ENCODE results near the gene CNTNAP2.

The CNTNAP2 gene

DNA sequence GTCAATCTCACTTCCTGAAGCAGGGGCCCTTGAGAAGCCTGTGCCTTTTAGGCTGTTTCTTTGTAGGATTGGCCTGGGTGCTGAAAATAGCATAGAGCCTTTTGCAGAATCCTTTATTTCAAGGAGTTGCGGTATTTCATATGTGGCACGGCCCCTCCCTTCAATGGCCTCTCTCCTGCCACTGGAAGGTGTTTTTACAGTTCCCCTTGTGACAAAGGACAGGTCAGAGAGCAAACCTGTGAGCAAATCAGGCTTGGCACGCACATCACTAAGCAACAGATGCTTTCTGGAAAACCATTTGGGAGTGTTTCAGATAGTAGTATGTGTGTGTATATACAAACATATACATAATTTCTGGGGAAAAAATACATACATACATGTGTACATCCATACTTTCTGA lies 2085.4 kb downstream of the CNTNAP2 start:
- DNase-seq = no peak

DNA sequence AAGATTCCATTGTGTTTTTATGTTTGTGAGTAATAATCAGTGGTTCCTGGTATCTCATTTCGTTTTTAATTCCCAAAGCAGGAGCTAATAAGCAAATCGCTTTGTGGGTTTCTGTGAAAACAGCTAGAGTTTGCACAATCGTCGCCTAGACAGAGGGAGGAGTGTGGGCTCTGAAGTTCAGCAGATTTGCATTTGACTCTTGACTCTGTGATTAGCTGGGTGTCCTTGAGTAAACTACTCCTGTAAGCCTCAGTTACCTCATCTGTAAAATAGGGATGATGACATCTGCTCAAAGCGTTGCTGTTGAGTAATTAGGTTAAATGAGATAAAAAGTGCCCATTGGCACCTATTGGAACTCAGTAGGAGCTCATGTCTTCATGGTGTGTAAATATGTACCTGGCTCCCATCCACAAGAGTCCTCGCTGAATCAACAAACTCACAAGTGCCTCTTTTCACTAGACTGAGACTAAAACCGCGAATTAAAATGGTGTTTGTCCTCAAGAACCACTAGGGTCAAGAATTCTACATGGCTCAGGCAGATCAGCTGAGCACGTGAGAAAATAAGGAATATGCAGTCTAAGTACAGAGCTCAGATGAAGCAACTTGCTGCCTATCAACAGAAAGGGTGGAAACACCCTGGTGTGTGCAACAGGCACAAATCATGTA lies 2088.2 kb downstream of the CNTNAP2 start:
- DNase-seq = peak; percentile 67

DNA sequence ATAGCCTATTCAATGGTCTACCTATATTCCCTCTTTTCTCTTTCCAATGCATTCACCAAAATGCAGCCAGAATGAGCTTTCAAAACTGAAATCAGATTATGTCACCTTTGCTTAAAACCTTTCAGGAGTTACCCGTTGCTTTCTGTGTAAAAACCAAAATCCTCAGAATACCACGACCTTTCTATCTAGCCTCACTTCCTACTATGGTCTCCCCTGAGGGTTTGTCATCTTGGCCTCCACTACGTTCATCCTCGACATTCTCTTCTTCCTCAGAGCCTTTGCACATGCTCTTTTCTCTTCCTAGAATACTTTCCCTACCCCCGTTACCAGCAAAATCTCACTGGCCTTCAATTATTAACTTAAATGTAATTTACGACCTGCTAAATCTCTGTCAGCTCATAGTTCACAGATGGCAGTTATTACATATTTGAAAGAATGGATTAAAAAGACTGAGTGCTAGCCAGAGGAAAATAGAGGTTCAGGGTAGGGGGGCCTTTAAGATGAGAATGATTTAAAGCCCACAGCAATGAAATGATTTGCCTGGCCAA lies 2093.1 kb downstream of the CNTNAP2 start:
- no peak for DNase-seq

DNA sequence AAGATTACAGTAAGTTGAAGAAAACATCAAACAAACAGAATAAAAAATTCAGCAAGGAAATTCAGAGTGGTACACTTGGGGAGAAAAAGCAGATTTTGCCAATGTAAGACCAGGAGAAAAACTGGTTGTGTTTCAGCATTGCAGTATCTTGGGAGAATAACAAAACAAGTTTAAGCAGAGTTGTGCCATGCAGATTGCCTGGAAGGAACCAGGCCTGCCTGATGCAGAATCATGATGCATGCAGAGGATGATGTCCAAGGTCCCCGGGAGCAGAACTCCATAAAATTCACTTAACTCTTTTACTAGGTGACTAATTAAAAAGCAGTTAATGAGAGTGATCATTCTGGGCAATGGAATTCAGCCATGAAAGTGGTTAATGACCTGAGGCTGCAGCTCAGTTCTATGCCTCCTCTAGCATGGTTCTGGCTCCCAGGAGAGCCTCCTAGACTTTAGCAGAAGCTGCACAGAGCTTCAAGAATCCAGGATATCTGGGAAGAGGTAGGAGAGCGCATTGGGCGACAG lies 2094.3 kb downstream of the CNTNAP2 start:
- no peak for DNase-seq

DNA sequence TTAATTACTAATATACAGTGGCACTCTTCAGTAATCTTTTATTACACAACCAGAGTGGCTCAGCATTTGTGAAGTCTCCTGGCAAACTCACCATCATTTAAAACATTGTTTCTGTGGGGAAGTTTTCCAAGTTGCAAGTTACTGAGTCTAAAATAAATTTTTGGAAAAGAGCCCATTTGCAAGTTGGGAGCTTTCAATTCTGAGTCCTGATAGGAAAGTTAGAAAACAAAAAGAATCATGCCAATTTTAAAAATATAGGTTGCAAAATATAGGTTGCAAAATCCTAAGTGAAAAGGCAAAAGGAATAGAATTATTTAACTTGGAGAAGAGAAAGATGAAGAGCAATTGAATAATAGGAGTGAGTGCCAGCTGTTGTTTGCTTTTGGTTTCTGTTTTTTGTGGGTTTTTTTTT lies 2095.1 kb downstream of the CNTNAP2 start:
- DNase-seq = no peak

DNA sequence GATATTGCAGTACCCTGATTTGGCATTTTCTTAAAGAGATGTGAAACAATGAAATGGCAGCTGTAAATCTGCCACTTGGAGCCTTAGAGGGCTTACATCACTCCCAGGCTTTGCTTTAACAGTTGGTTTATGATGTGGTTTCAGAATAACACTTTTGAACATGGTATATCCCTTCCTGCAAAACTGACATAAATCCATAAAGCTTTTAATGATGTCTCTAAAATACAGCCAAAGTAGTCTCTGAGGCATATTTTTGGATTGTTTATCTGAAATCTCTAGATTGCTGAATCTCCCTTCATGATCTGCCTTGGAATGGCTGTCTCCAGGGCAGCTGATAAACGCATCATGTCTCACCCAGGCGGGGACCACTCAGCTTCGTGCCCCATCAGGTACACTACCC lies 2096.1 kb downstream of the CNTNAP2 start:
- no peak for DNase-seq

DNA sequence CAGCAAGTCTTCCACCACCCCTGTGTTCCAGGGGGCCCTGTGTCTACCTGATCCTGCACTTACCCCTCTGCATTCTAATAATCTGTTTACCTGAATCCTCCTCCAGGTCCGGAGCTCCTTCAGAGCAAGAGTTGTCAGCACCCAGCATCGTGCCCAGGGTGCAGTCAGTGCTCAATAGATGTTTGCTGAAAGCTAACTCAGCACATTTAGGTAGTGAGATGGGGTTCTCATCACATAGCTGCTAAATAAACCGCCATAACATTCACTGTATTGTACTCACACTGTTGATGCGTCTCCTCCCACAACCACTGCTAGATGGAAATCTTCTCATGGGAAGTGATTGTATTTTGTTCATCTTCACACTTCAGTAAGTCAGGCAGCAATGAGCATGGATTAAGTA lies 2097.5 kb downstream of the CNTNAP2 start:
- no peak for DNase-seq

DNA sequence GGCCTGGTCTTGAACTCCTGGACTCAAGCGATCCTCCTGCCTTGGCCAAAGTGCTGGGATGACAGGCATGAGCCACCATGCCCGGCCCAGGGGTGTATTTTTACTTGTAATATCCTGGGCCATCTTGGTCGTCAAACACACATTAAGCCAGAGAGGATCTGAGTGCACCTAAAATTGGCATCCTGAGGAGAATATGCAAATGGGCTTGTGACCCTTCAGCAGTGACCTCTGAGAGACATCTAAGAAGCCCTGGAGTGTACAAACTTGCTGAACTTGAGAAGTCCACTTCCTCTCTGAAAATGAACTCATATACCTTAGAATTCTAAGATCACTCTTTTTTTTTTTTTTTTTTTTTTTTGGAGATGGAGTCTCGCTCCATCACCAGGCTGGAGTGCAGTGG lies 2102.0 kb downstream of the CNTNAP2 start:
- DNase-seq = no peak

DNA sequence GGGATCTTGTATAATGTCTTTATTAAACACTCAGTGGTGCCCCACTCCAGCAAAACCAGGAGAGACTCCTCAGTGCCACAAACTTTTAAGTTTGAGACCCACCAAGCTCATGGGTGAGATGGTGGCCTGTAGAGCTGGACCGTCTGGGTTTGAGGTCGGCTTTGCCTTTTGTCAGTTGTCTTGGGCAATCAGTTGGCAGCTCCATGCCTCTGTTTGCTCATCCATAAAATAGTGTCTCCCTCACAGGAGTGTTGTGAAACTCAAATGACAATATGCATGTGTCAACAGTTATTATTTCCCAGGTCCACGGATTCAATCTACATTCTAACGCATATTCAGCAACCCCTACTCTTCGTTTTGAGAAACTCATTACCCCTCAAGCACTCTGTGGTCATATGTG lies 2106.1 kb downstream of the CNTNAP2 start:
- no peak for DNase-seq

DNA sequence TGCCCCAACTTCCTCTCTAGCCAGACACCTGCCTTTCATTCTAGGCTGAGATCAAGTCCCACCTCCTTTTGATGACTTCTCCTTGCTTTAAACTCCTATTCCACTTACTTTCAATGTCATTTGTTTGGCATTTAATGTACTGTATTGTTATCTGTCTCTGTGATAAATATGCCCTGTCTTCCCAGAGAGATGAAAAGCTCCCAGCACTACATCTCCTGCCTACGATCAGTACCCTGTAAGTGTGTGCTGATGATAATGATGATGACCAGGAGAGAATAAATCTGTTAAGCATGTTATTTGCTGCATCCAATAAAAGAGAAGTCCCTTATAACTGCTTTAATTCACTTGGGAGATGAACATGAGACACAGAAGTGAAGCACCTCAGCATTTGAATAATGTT lies 2106.6 kb downstream of the CNTNAP2 start:
- DNase-seq = no peak

DNA sequence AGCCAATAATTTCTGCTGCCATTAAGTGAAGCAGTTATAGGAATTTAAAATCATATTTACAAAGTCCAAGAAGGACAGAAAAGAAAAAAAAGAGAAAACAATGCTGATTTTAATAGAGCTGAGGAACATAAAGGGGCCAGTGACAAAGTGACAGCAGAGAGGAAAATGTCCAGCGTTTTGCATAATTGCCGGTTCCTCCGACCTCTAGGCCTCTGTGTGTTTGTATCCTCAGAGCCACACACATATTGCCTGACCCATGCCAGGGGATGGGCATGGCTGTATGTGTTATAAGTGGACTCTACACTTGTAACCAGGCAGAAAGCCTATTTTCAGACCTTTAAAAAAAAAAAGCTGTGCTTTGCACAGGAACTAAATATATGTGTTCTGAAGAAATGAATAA lies 2107.1 kb downstream of the CNTNAP2 start:
- DNase-seq = no peak

DNA sequence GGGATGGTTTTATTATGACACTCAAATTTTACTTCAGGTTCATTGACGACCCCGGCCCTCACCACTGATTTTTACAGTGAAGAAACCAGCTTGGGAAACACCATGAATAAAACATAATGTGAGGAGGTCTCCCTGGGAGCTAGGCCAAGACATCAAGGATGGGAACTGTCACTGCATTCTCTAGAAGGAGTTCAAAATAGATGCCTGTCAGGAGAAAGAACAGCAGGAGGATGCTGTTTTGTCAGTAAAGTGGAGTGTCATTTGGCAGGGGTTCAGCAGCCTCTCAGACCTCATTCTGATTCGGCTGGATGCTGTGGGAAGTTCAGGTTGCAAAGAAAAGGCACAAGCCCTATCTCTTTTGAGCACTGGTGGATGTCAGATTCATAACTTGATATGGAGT lies 2113.7 kb downstream of the CNTNAP2 start:
- DNase-seq = no peak

DNA sequence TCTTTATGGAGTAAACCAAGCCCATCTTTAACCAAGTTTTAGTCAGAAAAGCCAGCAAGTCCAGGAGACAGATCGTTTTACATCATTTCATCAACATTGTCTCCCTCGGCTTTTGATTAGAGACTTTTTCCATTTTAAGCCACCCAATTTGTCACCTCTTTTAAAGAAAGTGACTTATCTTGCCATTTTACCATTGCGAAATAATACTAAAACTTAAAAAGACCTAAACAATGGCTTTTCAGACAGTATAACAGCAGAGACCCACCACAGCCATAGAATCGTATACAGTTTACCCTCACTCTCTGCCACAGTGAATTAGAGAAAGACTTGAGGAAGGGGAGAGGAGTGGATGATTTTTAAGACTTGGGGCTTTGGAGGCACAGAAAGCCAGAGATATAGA lies 2114.3 kb downstream of the CNTNAP2 start:
- no peak for DNase-seq

DNA sequence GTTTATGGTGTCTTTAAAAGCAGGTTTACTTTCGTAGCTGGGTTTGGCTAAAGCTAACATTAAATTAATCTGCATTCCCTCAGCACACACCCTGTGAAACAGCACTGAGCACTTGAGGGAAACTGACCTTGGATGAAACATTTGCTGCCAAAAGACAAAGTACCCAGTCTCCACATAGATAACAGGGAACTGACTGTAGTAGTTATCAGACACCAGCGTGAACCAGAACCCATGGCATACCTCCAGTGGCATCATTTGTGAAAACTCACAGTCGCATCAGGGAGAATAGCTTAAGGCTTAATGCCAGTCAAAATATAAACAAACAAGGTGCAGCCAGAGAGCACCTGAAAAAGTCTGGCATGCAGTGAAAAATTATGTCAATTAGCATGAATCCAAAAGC lies 2116.2 kb downstream of the CNTNAP2 start:
- no peak for DNase-seq

DNA sequence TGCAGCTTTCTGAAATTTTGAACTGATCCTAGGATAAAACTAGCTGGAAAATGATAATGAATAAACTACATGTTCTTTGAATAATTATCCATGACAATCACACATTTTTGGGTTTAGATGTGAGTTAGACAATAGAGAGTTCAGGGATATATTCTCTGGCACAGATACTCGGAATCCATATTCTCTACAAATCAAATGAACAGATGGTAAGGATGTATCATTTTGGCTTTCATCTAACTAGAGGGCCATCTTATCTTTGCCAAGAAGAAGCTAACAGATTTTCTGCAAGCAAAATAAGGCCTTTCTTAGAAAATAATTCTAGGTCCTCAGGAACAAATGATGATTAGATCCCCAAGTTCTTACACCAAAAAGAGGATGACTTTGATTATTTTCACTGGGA lies 2118.1 kb downstream of the CNTNAP2 start:
- DNase-seq = no peak

DNA sequence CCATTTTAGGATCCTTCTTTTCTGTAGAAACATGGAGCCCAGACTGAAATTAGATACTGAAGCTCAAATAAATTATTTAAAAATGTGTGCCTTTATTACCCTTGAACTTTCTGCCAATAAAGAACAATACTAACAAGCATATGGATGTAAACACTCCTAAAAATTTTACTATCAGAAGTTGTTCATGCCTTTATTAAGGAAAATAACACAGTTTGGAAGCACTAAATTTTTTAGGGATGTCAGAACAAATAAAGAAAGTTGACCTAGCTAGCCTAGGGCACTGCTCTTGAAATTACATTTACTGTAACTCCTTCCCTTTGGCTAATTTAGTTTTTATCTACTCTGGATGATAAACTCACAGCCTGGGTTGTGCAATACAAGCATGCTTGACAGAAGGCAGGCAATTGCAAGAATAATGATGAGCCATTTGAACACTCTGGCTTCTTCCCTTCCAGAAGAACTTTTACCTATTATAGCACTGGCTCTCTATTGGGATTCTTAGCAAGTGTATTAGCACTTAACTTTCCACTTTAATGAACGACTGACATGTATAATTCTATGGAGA lies 2122.2 kb downstream of the CNTNAP2 start:
- no peak for DNase-seq

DNA sequence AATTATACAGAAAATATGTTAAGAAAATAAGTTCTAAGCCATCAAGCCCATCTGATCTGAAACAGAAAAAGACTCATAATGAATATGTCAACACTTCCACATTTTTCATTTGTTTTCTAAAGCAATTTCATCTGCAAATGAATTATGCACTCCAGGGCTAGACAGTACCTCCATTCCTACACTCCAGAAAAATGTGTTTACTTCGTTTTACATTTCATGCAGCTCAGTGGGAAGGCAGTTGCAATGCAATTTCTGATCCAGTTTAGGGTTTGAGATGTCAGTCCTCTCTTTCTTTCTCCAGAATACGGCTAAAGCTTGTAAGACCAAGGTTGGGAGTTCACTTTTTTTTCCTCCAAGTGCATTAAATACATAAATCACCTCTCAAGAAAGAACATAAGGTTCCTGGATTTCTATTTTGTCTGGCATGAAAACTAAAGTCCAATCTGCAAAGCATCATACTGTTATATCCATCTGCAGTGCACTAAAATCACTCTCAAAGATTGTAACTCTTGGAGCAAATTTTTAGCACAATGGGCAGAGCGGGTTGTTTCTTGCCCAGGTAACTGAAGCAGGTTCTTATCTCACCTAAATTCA lies 2125.2 kb downstream of the CNTNAP2 start:
- DNase-seq = no peak

DNA sequence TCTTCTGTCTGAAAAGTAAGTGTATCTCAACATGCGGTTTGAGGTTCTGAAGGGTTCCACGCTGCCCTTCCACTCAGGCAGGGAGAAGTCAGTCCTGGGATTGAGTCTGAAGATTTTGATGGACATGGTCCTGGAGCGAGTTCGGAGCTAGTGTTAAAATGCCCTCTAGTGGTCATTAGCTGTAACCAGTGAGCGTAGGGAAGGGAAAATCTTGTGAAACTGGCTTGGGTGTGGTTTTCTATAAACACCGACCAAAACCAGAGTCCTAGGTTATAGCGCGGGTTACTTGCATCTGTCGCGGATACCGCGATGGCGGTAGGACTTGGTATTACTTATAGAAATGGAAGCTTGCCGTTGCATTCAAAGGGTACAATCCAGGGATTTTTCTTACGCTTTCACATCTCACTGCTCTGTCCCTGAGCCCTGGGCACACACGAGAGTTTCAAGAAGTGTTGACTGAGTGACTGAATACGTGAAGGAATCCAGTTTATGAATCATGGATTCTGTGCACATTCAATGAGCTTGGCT lies 2125.8 kb downstream of the CNTNAP2 start:
- DNase-seq = peak; percentile 74

DNA sequence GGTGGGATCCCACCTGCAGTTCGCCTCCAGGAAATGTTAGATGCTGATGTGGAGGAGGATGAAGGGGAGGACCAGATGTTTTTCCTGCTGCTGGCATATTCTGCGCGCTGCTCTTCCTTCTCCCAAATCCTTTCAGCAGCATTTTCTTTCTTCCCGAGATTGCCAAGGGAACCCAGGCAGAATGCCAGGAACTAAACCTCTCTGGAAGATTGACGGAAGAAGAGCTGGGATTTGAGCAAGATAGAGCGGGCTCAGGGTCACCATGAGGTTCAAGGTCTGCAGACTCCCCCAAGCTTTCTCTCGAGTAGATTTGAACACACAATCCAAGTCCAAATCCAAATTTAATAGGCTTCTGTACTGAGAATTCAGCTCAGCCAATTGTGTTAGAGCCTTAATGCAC lies 2128.8 kb downstream of the CNTNAP2 start:
- no peak for DNase-seq

DNA sequence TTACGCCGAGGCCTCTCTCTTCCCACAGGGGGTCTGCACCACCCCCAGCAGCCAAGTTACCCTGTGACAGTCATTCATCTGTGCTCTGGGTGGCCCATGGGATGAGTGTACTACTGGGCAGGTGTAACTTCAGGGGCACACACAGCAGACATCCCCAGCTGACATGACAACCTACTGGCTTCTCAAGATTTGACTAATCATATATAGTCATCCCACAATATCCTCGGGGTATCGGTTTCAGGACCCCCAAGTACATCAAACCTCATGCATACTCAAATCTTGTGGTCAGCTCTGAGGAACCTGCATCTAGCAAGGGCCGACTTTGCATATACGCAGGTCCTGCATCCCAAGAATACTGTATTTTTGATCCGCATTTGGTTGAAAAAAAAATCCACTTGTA lies 2137.0 kb downstream of the CNTNAP2 start:
- no peak for DNase-seq

DNA sequence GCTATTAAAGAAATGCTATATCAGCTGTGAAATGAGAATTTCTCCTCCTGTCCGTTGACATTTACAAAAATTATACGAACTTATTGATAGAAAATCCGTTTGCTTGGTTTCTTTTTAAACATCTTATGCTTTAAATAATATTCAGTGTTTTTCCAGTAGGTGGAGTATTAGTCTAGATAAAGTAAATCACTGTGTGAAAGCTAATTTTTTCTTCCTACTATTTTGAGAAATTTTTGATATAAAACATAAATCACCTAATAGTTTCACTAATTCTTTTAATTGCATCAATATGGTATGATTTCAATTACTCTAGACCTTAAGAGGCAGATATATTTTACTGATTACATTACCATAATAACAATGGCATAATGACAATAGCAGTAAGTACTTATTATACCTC lies 2138.7 kb downstream of the CNTNAP2 start:
- DNase-seq = no peak

DNA sequence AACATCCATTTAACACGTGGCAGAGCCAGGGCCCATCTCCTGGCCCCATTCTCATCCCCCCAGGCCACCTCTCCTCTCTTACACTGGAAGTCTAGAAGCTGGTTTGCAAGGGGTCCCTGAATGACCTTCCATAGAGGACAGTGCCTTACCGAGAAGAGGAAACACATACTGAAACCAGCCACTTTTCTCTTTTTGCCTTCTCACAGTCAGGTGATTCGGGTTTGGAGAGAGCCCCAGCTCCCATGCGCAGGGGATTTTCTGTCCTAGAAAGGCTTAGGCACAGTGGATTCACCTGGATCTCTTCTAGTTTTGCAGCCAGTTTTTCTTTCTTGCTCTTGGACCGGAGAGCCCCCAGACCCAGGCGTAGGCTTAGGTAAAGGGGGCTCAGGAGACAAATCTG lies 2139.8 kb downstream of the CNTNAP2 start:
- no peak for DNase-seq

DNA sequence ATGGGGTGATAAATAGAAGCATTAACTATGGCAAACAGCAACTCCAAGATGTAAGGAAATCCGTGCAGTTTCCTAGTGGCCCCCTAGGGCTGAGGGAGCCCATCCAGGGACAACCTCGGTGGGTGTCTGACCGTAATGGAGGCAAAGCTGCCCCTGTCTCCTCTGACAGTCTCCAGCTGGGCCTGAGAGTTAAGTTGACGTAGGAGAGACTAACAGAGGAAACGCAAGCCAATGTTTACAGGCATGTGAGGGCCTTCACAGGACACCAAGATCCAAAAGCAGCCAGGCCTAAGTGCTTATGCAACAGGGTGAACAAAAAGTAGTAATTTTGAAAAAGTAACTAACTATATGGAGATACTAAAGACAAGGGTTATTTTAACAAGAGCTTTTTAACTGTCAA lies 2144.0 kb downstream of the CNTNAP2 start:
- no peak for DNase-seq

DNA sequence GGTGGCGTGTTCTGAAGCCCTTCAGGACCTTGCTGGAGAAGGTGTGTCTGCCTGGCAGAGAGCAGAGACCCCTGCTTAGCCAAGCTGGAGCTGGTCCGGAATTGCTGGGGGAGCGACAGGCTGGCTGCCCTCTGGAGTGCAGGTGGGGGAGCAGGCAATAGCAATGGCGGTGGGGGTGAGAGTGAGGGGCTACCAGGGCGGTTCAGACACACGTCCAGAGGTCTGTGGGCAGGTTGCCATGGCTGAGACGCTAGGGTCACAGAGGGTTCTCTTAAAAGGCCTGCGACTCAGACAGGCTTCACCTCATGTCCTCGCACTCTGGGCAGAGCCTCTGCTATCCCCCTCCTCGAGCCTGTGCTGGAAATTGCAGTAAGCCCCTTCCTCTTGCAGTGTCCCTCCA lies 2144.9 kb downstream of the CNTNAP2 start:
- DNase-seq = no peak
